ENCODE data around the gene SLC8A1. TPM values are rescaled to one million over a fixed set of nuclear protein-coding genes. Genes with fewer than 3 reads are reported as not detected.

Gene SLC8A1
- total RNA-seq, 1 experiment from 2014 or later: 1.7 TPM

GRCh38 chr2:40226637-40227036 is 225.3 kb downstream of the SLC8A1 start:
- no peak overlapping the region for H2BK20ac ChIP-seq (ENCODE audit: low read depth, low read length, poor library complexity, severe bottlenecking)
- no peak overlapping the region for H2BK12ac ChIP-seq (ENCODE audit: insufficient read length, low read depth, low read length)
- H2AK5ac ChIP-seq (ENCODE audit: insufficient read length, low read length): no peak overlapping the region
- no peak overlapping the region for H3K27ac Mint-ChIP-seq
- H3K9me3 Mint-ChIP-seq: peaks cover 7 to 13% of the 10 kb centered on the region in 2 experiments; a peak in 4 of 5 replicates
- no peak overlapping the region for H3T11ph ChIP-seq (ENCODE audit: low read length)
- no peaks in the 10 kb centered on the region for H3K27me3 Mint-ChIP-seq (ENCODE audit: low read depth)
- H3K27me3 ChIP-seq (ENCODE audit: insufficient read depth, low read length): no peaks in the 10 kb centered on the region
- H4K20me1 ChIP-seq (ENCODE audit: control insufficient read depth, insufficient read depth, insufficient read length): no peaks in the 10 kb centered on the region
- no peak overlapping the region for H2BK120ac ChIP-seq (ENCODE audit: low read depth, low read length, poor library complexity, severe bottlenecking)
- H2AFZ ChIP-seq (ENCODE audit: low read length): no peak overlapping the region
- H3K18ac ChIP-seq (ENCODE audit: insufficient read length, low read depth, low read length): no peak overlapping the region
- H2BK5ac ChIP-seq (ENCODE audit: insufficient read length, low read length): no peak overlapping the region
- H3K4me1 Mint-ChIP-seq: peaks cover 27% of the 10 kb centered on the region in 2 experiments
- no peak overlapping the region for H3K56ac ChIP-seq (ENCODE audit: insufficient read length, low read depth, low read length)
- H3K4me1 ChIP-seq (ENCODE audit: insufficient read depth, low read length): peaks cover 9% of the 10 kb centered on the region
- TF ChIP-seq CTCF (conservative IDR thresholded peaks at IDR 0.05): no peak
- no peak for DNase-seq
- H4K8ac ChIP-seq (replicated peaks; ENCODE audit: insufficient read length, low read depth, low read length): no peak overlapping the region
- no peak overlapping the region for H3K4me2 ChIP-seq (ENCODE audit: insufficient read depth, insufficient read length, low read length)
- no peaks in the 10 kb centered on the region; a peak in 2 of 7 replicates for H3K36me3 Mint-ChIP-seq (ENCODE audit: insufficient read depth in 1 of 3, low read depth in 3 of 3)
- H3K4ac ChIP-seq (ENCODE audit: low read depth, low read length): no peak overlapping the region
- no peak overlapping the region for H3K23ac ChIP-seq (ENCODE audit: insufficient read length, low read depth, low read length)
- no peak overlapping the region for H2BK15ac ChIP-seq (ENCODE audit: low read depth, low read length)
- no peak overlapping the region for H3K4me3 Mint-ChIP-seq
- H3K9me3 ChIP-seq (ENCODE audit: control insufficient read depth, low read depth, low read length): no peaks in the 10 kb centered on the region
- no peak overlapping the region for H4K5ac ChIP-seq (ENCODE audit: insufficient read length, low read depth, low read length)
- no peaks in the 10 kb centered on the region for H3K79me2 ChIP-seq (ENCODE audit: insufficient read depth, low read length)
- H4K91ac ChIP-seq (ENCODE audit: insufficient read length, low read depth, low read length): no peak overlapping the region
- H3K27ac ChIP-seq (ENCODE audit: insufficient read length, low read depth, low read length): no peak overlapping the region
- H3K23me2 ChIP-seq (ENCODE audit: insufficient read length, low read depth, low read length, poor library complexity, severe bottlenecking): no peaks in the 10 kb centered on the region
- H3K9ac ChIP-seq (ENCODE audit: extremely low read depth, insufficient read length, low read length): no peak overlapping the region
- no peak overlapping the region for H3K14ac ChIP-seq (ENCODE audit: insufficient read depth, low read length)
- H3K79me1 ChIP-seq (ENCODE audit: insufficient read depth, low read depth, low read length, poor library complexity, severe bottlenecking): no peaks in the 10 kb centered on the region

Data from H9 (cell line).